ENCODE results near the gene ASTN2.

ASTN2 gene

DNA sequence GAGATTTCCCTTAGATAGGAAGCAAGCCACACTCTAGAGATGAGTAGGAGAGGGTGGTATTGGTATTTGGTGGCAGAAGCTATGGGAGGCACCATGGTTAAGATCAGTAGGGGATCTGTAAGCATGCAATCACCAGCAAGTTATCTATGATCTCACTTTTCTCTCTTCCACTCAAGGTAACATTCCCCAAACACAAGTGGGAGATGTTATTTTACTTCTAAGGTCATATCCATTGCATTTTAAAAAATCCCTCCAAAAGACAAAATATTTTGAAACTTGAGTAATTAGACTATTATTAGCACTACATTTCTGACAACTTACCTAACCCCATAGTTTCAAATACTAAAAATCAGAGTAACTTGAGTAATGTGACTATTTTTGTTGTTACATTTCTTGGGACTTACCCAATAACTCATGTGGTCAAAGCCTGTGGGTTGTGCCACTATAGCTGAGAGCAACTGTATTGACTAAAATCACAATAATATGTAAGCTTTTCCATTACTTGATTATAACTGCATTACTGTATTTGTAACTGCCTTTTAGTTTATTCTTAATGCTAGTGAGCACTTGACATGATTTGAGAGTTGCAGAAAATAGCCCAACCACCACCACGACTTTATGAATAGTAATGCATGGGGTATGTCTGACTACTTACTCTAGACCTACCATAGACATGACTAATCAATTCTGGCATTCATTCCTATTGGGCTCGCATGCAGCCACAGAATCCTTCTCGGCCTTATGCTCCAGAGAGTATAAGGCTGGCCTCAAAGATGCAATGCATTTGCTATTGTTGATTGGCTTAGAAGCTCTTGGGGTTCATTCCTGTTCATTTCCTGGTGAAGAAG lies 463.0 kb downstream of the ASTN2 start:
- no peaks in the 10 kb centered on the region for H3K27me3 ChIP-seq (ENCODE audit: insufficient read depth, low read depth, severe bottlenecking)
- no peak for DNase-seq
- no peaks in the 10 kb centered on the region for H3K9me3 ChIP-seq (ENCODE audit: severe bottlenecking)
- no peak overlapping the region for H3K4me3 ChIP-seq (ENCODE audit: low read depth, low read length)
- TF ChIP-seq, protein P1, sequence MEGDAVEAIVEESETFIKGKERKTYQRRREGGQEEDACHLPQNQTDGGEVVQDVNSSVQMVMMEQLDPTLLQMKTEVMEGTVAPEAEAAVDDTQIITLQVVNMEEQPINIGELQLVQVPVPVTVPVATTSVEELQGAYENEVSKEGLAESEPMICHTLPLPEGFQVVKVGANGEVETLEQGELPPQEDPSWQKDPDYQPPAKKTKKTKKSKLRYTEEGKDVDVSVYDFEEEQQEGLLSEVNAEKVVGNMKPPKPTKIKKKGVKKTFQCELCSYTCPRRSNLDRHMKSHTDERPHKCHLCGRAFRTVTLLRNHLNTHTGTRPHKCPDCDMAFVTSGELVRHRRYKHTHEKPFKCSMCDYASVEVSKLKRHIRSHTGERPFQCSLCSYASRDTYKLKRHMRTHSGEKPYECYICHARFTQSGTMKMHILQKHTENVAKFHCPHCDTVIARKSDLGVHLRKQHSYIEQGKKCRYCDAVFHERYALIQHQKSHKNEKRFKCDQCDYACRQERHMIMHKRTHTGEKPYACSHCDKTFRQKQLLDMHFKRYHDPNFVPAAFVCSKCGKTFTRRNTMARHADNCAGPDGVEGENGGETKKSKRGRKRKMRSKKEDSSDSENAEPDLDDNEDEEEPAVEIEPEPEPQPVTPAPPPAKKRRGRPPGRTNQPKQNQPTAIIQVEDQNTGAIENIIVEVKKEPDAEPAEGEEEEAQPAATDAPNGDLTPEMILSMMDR (IDR thresholded peaks at IDR 0.05; ENCODE audit: low read depth, low read length) = no peak
- no peak overlapping the region for H3K27ac ChIP-seq
- H3K36me3 ChIP-seq = peaks cover 4% of the 10 kb centered on the region; the same call in 1 of the 2 replicates

GRCh38 chr9:116945817-116946216 lies 469.0 kb downstream of the ASTN2 start:
- TF ChIP-seq, protein P1 (IDR thresholded peaks at IDR 0.05; ENCODE audit: low read depth, low read length) = no peak
- no peaks in the 10 kb centered on the region for H3K9me3 ChIP-seq (ENCODE audit: severe bottlenecking)
- no peak overlapping the region for H3K4me3 ChIP-seq (ENCODE audit: low read depth, low read length)
- no peak for DNase-seq
- no peak overlapping the region for H3K27ac ChIP-seq
- no peaks in the 10 kb centered on the region for H3K36me3 ChIP-seq
- H3K27me3 ChIP-seq (ENCODE audit: insufficient read depth, low read depth, severe bottlenecking) = no peaks in the 10 kb centered on the region

GRCh38 chr9:116944714-116945534 lies 469.9 kb downstream of the ASTN2 start:
- no peaks in the 10 kb centered on the region for H3K9me3 ChIP-seq (ENCODE audit: severe bottlenecking)
- no peak overlapping the region for H3K27ac ChIP-seq
- H3K36me3 ChIP-seq = no peaks in the 10 kb centered on the region
- H3K4me3 ChIP-seq (ENCODE audit: low read depth, low read length) = no peak overlapping the region
- DNase-seq = no peak
- TF ChIP-seq, protein P1 (IDR thresholded peaks at IDR 0.05; ENCODE audit: low read depth, low read length) = no peak
- no peaks in the 10 kb centered on the region for H3K27me3 ChIP-seq (ENCODE audit: insufficient read depth, low read depth, severe bottlenecking)

DNA sequence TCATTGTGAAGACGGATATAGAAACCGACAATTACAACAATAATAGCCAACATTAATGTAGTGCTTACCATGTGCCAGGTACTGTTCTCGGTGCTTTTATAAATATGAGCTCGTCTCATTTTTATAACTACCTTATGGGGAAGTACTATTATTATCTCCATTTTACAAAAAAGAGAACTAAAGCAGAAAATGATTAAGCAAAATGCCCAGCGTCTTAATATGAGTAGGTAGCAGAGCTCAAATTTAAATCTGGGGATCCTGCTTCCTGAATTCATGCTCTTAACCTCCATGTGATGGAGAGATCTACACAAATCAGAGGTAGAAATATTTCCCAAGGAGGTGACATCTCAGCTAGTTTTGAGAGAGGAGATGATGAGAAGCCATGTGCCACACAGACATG lies 470.9 kb downstream of the ASTN2 start:
- DNase-seq = no peak
- Histone ChIP-seq H3K9me3 (ENCODE audit: severe bottlenecking) (no peaks in the 10 kb centered on the region), H3K36me3 (no peaks in the 10 kb centered on the region), H3K27me3 (ENCODE audit: insufficient read depth, low read depth, severe bottlenecking) (no peaks in the 10 kb centered on the region), H3K4me3 (ENCODE audit: low read depth, low read length) (no peak overlapping the region), H3K27ac (no peak overlapping the region)
- TF ChIP-seq, protein P1 (IDR thresholded peaks at IDR 0.05; ENCODE audit: low read depth, low read length) = no peak

GRCh38 chr9:116942593-116943061 lies 472.2 kb downstream of the ASTN2 start:
- Histone ChIP-seq H3K36me3 (no peaks in the 10 kb centered on the region), H3K9me3 (ENCODE audit: severe bottlenecking) (no peaks in the 10 kb centered on the region), H3K4me3 (ENCODE audit: low read depth, low read length) (no peak overlapping the region), H3K27me3 (ENCODE audit: insufficient read depth, low read depth, severe bottlenecking) (no peaks in the 10 kb centered on the region), H3K27ac (no peak overlapping the region)
- TF ChIP-seq, protein P1 (IDR thresholded peaks at IDR 0.05; ENCODE audit: low read depth, low read length) = no peak
- DNase-seq = no peak
